Measurements from ENCODE around the gene TTC19.
A peak's percentile ranks its signal among the peaks of the same experiment; 100 is the strongest.

TTC19 gene

DNA sequence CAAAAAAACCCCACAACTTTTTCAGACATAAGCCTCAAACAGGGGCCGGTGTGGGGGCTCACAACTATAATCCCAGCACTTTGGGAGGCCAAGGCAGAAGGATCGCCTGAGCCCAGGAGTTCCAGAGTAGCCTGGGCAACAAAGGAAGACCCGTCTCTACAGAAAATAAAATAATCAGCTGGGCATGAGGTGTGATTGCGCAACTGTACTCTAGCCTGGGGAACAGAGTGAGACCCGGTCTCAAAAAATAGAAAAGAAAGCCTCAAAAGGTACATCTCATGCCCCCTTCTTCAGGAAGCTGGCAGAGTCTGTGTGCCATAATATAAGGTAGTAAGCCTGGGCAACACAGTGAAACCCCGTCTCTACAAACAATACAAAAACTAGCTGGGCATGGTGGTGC lies 3.3 kb upstream of the TTC19 start:
- CTCF ChIA-PET, result interaction anchor here (1.1 to 4.3 kb wide), 2 partner anchors 52 to 168 kb away, joined by 5 to 19 read pairs; partner anchors contain the start of gene ADORA2B
- Mint-ChIP-seq H3K36me3 (peaks cover 9% of the 10 kb centered on the region), H3K9me3 (no peaks in the 10 kb centered on the region), H3K27me3 (no peaks in the 10 kb centered on the region), H3K27ac (no peak overlapping the region), H3K4me1 (peaks cover 23% of the 10 kb centered on the region), H3K4me3 (no peak overlapping the region)
- no peak for DNase-seq

DNA sequence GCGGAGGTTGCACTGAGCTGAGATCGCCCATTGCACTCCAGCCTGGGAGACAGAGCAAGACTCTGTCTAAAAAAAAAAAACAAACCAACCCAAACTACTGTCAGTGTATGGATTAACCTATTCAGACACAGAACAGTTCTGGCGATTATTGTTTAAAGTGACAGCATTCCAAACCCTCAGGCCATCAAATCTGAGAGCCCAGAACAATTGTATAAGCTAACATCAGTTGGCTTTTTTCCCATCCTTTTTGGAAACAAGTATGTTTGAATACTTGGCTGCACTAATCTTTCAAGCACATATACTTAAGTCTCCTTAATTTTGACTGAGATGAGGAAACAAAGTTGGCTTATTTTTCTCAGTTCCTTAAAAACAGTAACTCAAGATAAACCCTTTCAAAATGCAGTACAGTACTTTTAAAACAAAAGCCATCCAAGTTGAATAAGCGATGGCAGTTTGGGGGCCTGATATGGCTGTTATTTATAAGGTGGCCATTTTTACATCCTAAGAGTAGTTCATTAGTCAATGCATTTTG lies 1.5 kb upstream of the TTC19 start:
- H3K36me3 Mint-ChIP-seq, result peaks cover 26% of the 10 kb centered on the region

DNA sequence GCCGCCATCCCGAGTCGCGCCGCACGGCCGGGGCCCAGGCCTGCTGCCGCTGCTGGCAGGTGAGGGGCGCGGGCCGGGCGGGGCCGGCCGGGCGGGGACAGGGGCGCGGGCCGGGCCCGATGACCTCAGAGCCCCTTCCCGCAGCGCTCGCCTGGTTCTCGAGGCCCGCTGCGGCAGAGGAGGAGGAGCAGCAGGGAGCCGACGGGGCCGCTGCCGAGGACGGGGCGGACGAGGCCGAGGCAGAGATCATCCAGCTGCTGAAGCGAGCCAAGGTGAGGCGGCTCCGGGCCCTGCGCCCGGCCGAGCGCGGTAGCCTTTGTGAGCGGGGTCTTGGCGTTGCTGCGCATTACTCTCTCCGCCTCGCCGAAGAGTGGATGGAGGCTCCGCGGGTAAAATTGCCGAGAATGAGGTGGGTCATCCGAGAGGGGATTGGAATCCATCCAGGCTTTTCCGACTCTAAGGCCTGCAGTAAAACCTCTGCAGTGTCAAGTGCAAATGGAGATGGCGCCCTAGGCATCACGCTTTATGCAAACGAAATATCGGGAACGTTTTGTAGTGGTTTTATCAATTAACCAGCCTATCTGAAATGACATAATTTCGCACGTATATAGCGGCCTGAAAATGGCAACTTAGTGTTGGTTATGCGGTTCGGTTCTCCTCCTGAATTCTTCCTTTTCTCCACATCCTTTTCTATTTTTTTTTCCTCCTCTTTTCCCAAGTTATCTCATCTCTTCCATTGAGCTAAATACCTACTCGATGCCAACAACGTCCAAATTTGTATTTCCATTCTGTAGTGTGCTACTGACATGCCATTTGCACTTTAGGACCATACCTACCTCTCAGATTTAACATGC lies 577 bp downstream of the TTC19 start:
- no peaks in the 10 kb centered on the region for H3K27me3 Mint-ChIP-seq
- peaks cover 43% of the 10 kb centered on the region for H3K36me3 Mint-ChIP-seq
- peak overlapping the region; percentile 98 for H3K27ac Mint-ChIP-seq
- CTCF ChIA-PET, result interaction anchor here (1.7 to 2.7 kb wide), 4 partner anchors 30 to 55 kb away, joined by 5 to 14 read pairs (median 10); partner anchors contain the start of gene ADORA2B
- H3K9me3 Mint-ChIP-seq, result no peaks in the 10 kb centered on the region
- peaks cover 41% of the 10 kb centered on the region for H3K4me1 Mint-ChIP-seq
- DNase-seq, result peak; percentile 66
- H3K4me3 Mint-ChIP-seq, result peak overlapping the region; percentile 89

More for the DNA sequence above, 1.5 kb upstream of the TTC19 start:
- DNase-seq, result no peak
- no peaks in the 10 kb centered on the region for H3K9me3 Mint-ChIP-seq
- CTCF ChIA-PET, result interaction anchor here (0.9 to 4.3 kb wide), 5 partner anchors 39 to 169 kb away, joined by 3 to 19 read pairs (median 6); partner anchors contain the start of gene ADORA2B
- H3K27ac Mint-ChIP-seq, result peak overlapping the region; percentile 97
- peaks cover 35% of the 10 kb centered on the region for H3K4me1 Mint-ChIP-seq
- H3K4me3 Mint-ChIP-seq, result peak overlapping the region; percentile 87
- H3K27me3 Mint-ChIP-seq, result no peaks in the 10 kb centered on the region

DNA sequence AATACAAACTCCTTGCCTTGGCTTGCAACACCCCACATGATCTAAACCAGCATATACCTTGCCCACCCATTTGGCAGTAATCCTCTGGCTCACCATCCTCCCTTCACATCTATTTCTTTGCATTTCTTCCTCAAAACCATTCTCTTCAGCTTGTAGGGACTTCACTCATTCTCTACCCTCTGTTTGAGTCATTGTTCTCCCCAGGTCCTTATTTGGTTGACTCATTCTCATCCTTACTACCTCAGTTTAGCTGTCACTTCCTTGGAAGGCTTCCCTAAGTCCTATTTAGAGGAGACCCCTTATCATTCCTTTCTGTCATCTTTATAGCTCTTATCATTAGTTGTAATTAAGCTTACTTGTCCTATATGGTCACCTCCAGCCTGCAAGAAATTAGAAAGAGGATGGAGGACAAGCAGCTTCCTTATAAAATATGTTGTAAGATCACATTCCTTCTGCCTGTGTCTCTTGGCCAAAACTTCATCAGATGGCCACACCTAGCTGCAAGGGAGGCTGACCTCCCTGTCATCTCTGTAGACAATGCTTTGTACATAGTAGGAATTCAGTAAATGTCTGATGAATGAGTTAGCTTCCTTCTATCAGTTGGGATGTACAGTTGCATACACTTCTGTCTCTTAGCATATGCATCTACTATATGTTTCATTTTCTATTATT lies 1.7 kb downstream of the TTC19 start:
- Mint-ChIP-seq H3K4me1 (peaks cover 41% of the 10 kb centered on the region), H3K27me3 (no peaks in the 10 kb centered on the region), H3K36me3 (peaks cover 53% of the 10 kb centered on the region), H3K4me3 (peak overlapping the region; percentile 89), H3K9me3 (no peaks in the 10 kb centered on the region), H3K27ac (peak overlapping the region; percentile 98)
- DNase-seq, result no peak
- CTCF ChIA-PET, result no interaction called here

DNA sequence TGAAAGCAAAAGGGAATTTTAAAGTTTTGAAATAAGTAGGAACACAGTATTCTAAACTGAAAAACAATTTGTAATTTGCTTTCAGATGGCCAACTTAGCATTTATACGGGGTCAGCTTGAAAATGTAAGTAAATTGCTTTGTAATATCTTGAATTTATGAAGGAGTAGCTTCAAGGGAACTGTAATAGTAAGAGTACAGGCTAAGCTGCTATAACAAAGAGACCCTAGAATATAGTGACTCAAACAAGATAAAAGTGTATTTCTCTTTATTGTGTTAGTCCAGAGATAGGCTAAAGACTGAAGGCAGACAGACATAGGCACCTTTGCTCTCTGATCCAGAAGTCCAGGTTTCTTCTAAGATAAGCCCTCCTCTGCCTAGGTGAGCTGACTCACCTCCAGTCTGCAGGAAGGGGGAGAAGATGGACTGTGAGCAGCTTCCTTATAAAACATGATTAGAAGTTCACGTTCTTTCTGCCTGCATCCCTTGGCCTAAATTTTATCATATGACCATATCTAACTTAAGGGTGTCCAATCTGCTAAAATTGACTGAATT lies 3.2 kb downstream of the TTC19 start:
- Mint-ChIP-seq H3K36me3 (peaks cover 63% of the 10 kb centered on the region), H3K4me1 (peaks cover 38% of the 10 kb centered on the region), H3K27ac (no peak overlapping the region), H3K27me3 (no peaks in the 10 kb centered on the region), H3K9me3 (no peaks in the 10 kb centered on the region), H3K4me3 (no peak overlapping the region)
- CTCF ChIA-PET, result no interaction called here
- DNase-seq, result no peak

DNA sequence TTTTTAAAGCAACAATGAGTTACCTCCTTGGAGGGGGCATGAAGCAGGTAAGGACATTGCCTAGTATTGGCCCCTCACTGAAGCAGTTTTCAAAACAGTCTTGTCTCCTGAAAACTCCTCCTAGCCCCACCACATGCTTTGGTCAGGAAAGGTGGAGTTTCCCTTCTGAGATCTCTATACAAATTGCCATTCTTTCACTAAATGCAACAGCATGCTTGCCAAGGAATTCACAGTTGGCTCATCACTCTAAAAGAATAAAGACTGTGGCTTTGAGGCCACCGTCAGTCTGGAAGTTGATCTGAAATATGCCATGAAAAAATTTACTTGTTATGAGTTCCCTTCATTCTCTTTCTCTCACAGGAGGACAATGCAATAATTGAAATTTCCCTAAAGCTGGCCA lies 4.2 kb downstream of the TTC19 start:
- Mint-ChIP-seq H3K9me3 (no peaks in the 10 kb centered on the region), H3K27me3 (no peaks in the 10 kb centered on the region), H3K36me3 (peaks cover 74% of the 10 kb centered on the region), H3K27ac (no peak overlapping the region), H3K4me3 (no peak overlapping the region), H3K4me1 (peaks cover 32% of the 10 kb centered on the region)
- CTCF ChIA-PET, result no interaction called here
- DNase-seq, result no peak

DNA sequence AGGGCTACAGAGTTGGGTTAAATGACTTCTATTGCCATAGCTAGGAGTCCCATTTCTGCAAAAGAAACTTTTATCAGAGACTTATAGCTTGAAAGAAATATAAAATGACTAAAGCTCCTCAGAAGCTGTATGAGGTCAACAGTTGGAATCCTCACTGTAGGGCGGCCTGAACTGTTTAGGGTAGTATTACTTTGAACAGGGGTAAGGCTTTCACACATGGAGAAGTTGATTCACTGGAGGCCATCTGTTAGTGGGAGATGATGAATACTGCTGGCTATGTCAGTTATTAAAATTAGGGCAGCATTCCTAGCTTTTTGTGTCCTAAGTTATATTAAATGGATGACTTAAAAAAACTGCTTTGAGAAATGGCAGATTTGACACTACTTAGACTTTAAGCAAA lies 6.0 kb downstream of the TTC19 start:
- Mint-ChIP-seq H3K4me1 (peaks cover 25% of the 10 kb centered on the region), H3K36me3 (peaks cover 75% of the 10 kb centered on the region), H3K27ac (no peak overlapping the region), H3K4me3 (no peak overlapping the region), H3K9me3 (no peaks in the 10 kb centered on the region), H3K27me3 (no peaks in the 10 kb centered on the region)
- DNase-seq, result no peak
- CTCF ChIA-PET, result interaction anchor here (0.7 to 0.9 kb wide), 2 partner anchors 8 to 27 kb away, joined by 3 read pairs; no protein-coding TSS in a partner anchor

DNA sequence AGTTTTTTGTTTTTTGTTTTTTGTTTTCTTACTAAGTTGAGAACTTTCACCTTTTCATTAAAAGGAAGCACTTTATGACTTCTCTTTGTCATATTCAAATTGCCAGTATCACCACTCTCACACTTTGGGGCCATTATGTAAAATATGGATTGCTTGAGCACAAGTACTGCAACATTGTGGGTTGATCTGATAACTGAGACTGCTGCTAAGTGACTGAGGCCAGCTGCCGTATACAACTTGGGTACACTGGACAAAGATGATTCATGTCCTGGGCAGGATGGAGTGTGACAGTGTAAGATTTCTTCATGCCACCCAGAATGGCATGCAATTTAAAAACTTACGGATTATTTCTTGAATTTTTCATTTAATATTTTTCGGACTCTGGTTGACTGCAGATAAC lies 7.8 kb downstream of the TTC19 start:
- Mint-ChIP-seq H3K36me3 (peaks cover 69% of the 10 kb centered on the region), H3K27ac (no peak overlapping the region), H3K4me3 (no peak overlapping the region), H3K4me1 (peaks cover 12% of the 10 kb centered on the region), H3K27me3 (no peaks in the 10 kb centered on the region), H3K9me3 (no peaks in the 10 kb centered on the region)
- CTCF ChIA-PET, result no interaction called here
- no peak for DNase-seq

DNA sequence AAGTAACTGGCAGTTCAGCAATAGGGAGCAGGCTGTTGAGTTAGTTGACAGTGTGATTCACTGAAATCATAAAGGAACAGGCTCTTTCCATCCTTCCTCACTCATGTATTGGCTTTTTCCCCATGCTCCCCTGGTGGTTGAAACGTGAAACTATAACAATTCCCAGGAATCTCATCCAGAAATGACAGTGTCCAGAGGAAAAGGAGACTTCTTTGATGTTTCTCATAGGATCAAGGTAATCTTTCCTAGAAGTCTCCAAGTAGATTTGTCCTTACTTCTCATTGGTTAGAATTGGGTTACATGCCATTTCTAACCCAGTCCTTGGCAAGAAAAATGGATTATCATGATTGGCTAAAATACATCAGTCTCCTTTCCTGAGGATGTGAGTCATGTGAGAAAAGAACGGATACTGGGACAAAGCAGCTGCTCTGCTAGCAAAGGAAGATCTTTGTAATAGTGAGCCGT lies 14.4 kb downstream of the TTC19 start:
- Mint-ChIP-seq H3K4me1 (peaks cover 4% of the 10 kb centered on the region), H3K27me3 (no peaks in the 10 kb centered on the region), H3K9me3 (no peaks in the 10 kb centered on the region), H3K36me3 (peaks cover 41% of the 10 kb centered on the region), H3K4me3 (no peak overlapping the region), H3K27ac (peak overlapping the region; percentile 13)
- no peak for DNase-seq
- CTCF ChIA-PET, result interaction anchor here (1.3 kb wide), 1 partner anchor 9 kb away, joined by 3 read pairs; no protein-coding TSS in a partner anchor

DNA sequence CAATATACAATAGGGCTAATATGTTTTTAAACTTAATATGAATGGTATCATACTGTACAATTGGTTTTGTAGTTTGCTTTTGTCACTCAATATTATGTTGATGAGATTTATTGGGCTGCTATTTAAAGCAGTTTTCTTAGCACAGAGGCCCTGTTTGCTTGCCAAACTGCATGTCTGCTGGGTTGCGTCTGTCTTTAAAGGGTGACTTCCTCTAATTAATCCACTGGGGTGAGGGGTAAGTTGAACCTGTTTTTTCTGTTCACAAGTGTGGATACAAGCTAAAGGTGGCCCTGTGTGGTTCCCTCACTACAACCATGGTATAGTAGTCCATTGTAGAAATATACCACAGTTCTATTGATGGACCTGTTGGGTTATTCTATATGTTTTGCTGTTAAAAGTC lies 19.7 kb downstream of the TTC19 start:
- no peaks in the 10 kb centered on the region for H3K9me3 Mint-ChIP-seq
- no peaks in the 10 kb centered on the region for H3K4me1 Mint-ChIP-seq
- peaks cover 45% of the 10 kb centered on the region for H3K36me3 Mint-ChIP-seq
- DNase-seq, result no peak
- H3K27me3 Mint-ChIP-seq, result no peaks in the 10 kb centered on the region
- no peak overlapping the region for H3K27ac Mint-ChIP-seq
- H3K4me3 Mint-ChIP-seq, result no peak overlapping the region
- CTCF ChIA-PET, result no interaction called here

DNA sequence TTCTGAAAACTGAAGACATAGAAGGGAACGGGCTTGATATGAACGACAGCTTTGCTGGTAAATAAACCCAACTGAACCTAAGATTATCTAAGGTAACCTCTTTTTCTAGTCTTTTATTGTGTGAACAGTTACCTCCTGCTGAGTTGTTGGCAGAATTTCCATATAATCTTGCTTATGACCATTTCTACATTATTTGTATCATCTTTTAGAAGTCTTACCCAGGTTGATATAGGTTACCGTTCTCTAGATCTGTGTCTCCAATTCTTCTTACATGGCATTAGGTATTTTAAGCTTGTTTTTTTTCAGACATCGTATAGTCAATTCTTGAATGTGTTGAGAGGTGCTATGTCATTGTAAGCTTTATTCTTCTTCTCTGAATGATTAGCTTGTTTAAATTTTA lies 24.3 kb downstream of the TTC19 start:
- Mint-ChIP-seq H3K9me3 (no peaks in the 10 kb centered on the region), H3K4me1 (peaks cover 16% of the 10 kb centered on the region), H3K36me3 (peaks cover 61% of the 10 kb centered on the region), H3K27ac (no peak overlapping the region), H3K27me3 (no peaks in the 10 kb centered on the region), H3K4me3 (no peak overlapping the region)
- CTCF ChIA-PET, result interaction anchor here (1.0 kb wide), 1 partner anchor 36 kb away, joined by 3 read pairs; no protein-coding TSS in a partner anchor
- DNase-seq, result no peak

DNA sequence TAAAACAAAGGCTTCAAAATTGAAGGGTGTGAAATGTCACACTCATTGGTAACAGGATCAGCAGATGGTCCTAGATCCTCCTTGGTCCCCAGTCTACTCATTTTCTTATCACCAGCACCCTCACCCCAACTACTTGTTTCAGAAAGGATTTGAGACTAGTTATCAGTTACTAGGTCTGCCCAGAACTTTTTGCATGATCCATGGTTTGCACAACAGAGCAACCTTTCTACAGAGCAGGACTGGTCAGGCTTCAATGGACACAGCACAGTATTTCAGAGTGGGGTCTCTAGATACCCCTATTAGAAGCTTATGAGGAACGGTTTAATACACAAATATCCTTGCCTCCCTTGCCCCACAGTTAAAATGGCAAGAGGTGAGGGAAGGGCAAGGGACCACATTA lies 25.6 kb downstream of the TTC19 start:
- no peak for DNase-seq
- H3K27ac Mint-ChIP-seq, result no peak overlapping the region
- no peaks in the 10 kb centered on the region for H3K9me3 Mint-ChIP-seq
- CTCF ChIA-PET, result interaction anchor here (1.0 kb wide), 1 partner anchor 35 kb away, joined by 3 read pairs; no protein-coding TSS in a partner anchor
- H3K4me3 Mint-ChIP-seq, result no peak overlapping the region
- no peaks in the 10 kb centered on the region for H3K27me3 Mint-ChIP-seq
- H3K4me1 Mint-ChIP-seq, result peaks cover 16% of the 10 kb centered on the region
- H3K36me3 Mint-ChIP-seq, result peaks cover 64% of the 10 kb centered on the region

DNA sequence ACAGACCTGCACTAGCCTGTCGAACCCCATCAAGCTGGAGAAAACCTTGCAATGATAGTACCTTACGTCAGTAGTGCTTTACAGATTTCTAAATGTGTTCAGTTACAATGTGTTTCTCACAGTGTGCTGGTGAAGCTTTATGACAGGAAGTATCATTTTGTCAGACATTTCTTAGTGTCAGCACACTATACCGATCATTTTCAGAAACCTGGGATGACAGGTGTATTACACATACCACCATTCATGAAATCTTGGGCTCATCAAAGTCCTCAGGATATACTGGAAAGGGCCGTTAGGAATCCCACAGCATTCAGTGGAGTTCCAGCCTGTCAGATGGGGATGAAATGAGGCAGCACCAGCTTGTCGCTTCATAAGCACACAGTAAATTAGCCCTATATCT lies 27.3 kb downstream of the TTC19 start:
- CTCF ChIA-PET, result no interaction called here
- no peak overlapping the region for H3K4me3 Mint-ChIP-seq
- no peaks in the 10 kb centered on the region for H3K27me3 Mint-ChIP-seq
- H3K4me1 Mint-ChIP-seq, result peaks cover 16% of the 10 kb centered on the region
- no peak for DNase-seq
- peak overlapping the region; percentile 86 for H3K27ac Mint-ChIP-seq
- no peaks in the 10 kb centered on the region for H3K9me3 Mint-ChIP-seq
- peaks cover 63% of the 10 kb centered on the region for H3K36me3 Mint-ChIP-seq
